ENCODE measurements around the gene ZNG1B.
"Not testable (repeated sequence)": the region's sequence is repeated elsewhere in the genome, so short reads cannot be mapped to it uniquely, and the experiment has no call there.

DNA sequence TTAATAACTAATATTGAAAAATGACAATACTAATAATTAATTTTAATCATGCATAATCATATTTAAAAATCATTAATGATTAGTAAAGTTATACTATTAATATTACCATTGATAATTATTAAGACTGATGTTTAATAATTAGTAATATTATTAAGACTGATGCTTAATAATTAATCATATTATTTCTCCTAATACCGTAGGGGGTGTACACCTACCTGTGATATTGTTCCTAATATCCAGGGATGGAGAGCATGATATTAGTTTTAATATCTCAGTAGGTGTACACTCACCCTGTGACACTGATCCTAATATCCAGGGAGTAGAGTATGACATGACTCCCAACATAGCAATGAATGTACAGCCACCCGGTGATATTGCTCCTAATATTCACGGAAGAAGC is 73.4 kb downstream of the ZNG1B start:
- not testable (repeated sequence) for TF ChIP-seq CTCF, POLR2A (IDR thresholded peaks at IDR 0.05)
